Dendritic cell treated with granulocyte-macrophage colony-stimulating factor and Interleukin-4, amounts not matched to agents 40 ng/mL and 50 ng/mL, for 4 days (primary cell): Measurements from ENCODE around the gene BCL2L11.

Source experiments
- H3K27ac Mint-ChIP-seq: one replicate; pipeline ENCODE4 v1.8.0; 2022; ENCODE audit warnings: mild to moderate bottlenecking, mixed read lengths
- H3K27me3 Mint-ChIP-seq: one replicate; pipeline ENCODE4 v1.8.0; 2022; ENCODE audit warnings: mild to moderate bottlenecking, mixed read lengths
- H3K36me3 Mint-ChIP-seq: one replicate; pipeline ENCODE4 v1.8.0; 2022; ENCODE audit warnings: low read depth, mixed read lengths
- H3K4me1 Mint-ChIP-seq: one replicate; pipeline ENCODE4 v1.8.0; 2022; ENCODE audit warnings: low read depth, mixed read lengths
- H3K4me3 Mint-ChIP-seq: one replicate; pipeline ENCODE4 v1.8.0; 2022; ENCODE audit warnings: mild to moderate bottlenecking, moderate library complexity, mixed read lengths
- H3K9me3 Mint-ChIP-seq: one replicate; pipeline ENCODE4 v1.8.0; 2022; ENCODE audit warnings: mixed read lengths
- intact Hi-C: fragments of 100-400 bp; cut with micrococcal nuclease; formaldehyde crosslinking; loops from one replicate; pipeline ENCODE4 v1.15.0; 2022

BCL2L11 gene

DNA sequence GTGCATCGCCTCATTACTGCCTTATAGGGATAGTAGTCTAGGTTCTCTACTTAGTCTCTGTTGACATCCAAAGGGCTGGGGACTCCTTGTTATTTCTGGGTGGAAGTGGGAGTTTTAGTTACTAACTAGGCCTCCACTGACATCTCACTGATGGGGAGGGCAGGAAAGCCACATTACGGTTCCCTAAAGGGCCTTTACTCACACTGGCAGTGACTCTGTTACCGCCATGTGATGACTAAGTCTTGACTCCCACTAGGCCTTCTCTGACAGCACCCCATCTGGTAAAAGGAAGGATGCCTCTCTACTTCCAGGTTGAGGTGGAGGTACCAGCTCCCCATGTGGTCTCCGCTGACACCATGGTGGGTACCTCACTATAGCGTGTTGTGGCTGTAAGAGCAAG, 14.0 kb upstream of the BCL2L11 start:
- H3K36me3 Mint-ChIP-seq, result no peaks in the 10 kb centered on the region
- H3K27ac Mint-ChIP-seq, result no peak overlapping the region
- peaks cover 4% of the 10 kb centered on the region for H3K27me3 Mint-ChIP-seq
- H3K4me1 Mint-ChIP-seq, result peaks cover 16% of the 10 kb centered on the region
- H3K4me3 Mint-ChIP-seq, result no peak overlapping the region
- no peaks in the 10 kb centered on the region for H3K9me3 Mint-ChIP-seq
- intact Hi-C loops, result no loop called here

- Mint-ChIP-seq H3K27me3 (peaks cover 7% of the 10 kb centered on the region), H3K4me1 (peaks cover 15% of the 10 kb centered on the region)
These were observed 11.9 kb upstream of the BCL2L11 start for GRCh38 chr2:111108745-111109271.

DNA sequence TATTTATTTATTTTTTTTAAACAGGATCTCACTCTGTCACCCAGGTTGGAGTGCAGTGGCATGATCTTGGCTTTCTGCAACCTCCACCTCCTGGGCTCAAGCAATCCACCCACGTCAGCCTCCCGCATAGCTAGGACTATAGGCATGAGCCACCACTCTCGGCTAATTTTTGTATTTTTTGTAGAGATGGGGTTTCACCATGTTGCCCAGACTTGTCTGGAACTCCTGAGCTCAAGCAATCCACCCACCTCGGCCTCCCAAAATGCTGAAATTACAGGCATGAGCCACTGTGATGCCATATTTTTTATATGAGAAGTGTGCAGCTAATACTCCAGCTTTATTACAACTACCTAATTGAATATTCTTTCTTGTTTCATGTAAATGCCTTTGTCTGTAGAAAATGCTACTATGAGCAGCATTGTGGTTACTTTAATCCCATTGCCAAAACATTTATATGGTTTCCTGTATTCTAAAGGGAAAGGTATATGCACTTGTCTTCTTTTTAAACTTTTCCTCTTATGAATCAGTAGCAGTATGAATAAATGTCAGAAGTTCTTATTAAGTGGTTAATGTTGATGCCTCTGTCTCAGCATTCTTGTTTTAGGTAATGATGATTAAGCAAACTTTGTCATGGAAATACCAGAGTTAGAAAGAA, 9.5 kb upstream of the BCL2L11 start:
- peaks cover 20% of the 10 kb centered on the region for H3K27me3 Mint-ChIP-seq
- intact Hi-C loops, result no loop called here
- H3K4me3 Mint-ChIP-seq, result no peak overlapping the region
- no peak overlapping the region for H3K27ac Mint-ChIP-seq
- no peaks in the 10 kb centered on the region for H3K36me3 Mint-ChIP-seq
- peaks cover 8% of the 10 kb centered on the region for H3K4me1 Mint-ChIP-seq
- no peaks in the 10 kb centered on the region for H3K9me3 Mint-ChIP-seq

More at GRCh38 chr2:111108745-111109271, 11.9 kb upstream of the BCL2L11 start:
- no peak overlapping the region for H3K4me3 Mint-ChIP-seq
- no peaks in the 10 kb centered on the region for H3K36me3 Mint-ChIP-seq
- H3K27ac Mint-ChIP-seq, result no peak overlapping the region
- intact Hi-C loops, result no loop called here
- H3K9me3 Mint-ChIP-seq, result no peaks in the 10 kb centered on the region

DNA sequence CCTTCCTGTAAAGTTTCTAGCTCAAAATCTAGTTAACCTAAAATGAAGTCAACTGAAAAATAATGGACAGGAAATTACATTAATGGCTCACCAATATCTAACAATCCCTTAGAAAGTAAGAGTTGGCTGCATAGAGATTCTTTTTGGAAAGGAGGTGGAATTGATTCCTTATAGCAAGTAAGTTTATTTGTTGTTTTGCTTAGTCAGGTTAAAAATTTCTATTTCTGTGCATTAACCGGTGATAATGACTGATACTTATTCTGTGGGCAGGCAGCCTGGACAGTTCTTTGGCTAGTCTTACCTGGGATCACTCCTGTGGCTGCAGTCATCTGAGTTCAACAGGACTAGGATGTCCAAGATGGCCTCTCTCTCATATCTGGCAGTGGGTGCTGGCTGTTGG, 6.9 kb upstream of the BCL2L11 start:
- Mint-ChIP-seq H3K36me3 (no peaks in the 10 kb centered on the region), H3K4me1 (peaks cover 24% of the 10 kb centered on the region), H3K27me3 (peaks cover 44% of the 10 kb centered on the region), H3K4me3 (no peak overlapping the region), H3K27ac (no peak overlapping the region), H3K9me3 (no peaks in the 10 kb centered on the region)
- intact Hi-C loops, result no loop called here

DNA sequence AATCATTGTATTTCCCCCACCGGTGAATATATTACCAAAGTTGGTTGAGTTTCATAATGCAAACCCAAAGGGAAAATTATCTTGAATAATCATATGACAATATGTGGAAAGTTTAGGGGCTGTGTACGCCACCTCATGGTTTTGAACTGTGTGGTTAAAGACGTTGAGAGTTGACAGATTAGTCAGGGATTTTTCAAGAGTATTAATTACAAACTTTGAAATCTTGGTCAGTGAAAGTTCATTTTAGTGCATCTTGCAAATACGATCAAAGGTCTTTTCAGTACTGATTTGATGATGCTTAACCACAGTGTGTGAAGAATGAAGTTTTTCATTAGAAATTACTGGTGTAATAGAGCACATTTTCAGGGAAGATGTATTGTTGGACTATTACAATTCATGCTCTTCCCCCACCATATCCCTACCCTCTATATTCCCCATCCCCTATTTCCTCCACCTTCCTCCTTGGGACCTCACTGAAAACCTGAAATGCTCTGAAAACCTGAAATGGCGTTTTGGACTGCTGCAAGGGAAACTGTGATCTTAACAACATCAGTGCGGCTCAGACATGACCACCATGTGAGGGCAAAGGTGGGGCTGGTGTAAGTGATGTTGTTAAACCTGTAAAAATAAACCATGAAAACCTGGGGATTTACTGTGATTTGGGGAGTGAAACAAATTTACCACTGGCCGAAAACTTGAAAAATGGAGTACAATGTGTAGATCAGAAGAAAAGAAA, 4.5 kb upstream of the BCL2L11 start:
- Mint-ChIP-seq H3K4me3 (no peak overlapping the region), H3K27ac (no peak overlapping the region), H3K4me1 (peaks cover 38% of the 10 kb centered on the region), H3K9me3 (no peaks in the 10 kb centered on the region), H3K36me3 (peaks cover 5% of the 10 kb centered on the region), H3K27me3 (peaks cover 55% of the 10 kb centered on the region)
- intact Hi-C loops, result loop anchor here (5.0 kb wide), 1 partner anchor 304 kb away; no protein-coding TSS in a partner anchor

DNA sequence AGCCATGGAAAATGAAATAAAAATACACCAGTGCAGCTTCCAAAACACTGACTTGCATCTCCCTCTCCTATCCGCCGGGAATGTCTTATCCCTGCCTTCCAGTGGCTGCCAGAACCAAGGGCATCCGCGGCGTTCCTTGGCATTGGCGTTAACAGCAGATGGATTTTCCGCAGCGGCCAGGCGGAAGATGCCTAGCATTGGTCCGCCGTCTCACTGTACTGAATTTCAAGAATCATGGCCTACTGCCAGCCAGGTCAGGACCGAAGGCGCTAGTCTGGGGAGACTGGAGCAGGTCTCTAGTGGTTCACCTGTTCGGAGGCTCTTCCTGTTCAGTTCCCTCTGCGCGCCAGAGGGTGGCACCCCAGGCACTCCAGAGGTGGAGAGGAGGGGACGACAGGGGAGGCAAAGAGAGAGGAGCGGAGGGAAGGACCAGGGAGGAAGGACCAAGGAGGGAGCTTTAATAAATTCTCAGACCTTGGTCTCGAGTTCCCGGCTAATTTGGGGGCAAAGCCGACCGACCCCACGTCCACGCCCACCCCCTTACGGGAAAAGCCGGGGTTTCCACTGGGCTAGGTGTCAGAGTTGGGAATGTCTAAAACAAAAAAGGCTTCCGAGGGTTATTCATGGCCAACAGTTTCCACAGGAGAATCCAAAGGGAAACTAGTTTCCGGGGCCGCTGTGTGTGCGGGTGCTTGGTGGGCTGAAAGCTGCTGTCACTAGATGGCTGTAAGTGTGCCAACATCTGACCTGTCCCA, 3.7 kb upstream of the BCL2L11 start:
- Mint-ChIP-seq H3K9me3 (no peaks in the 10 kb centered on the region), H3K4me3 (peak overlapping the region; percentile 96), H3K27me3 (peaks cover 55% of the 10 kb centered on the region), H3K36me3 (peaks cover 13% of the 10 kb centered on the region), H3K27ac (peak overlapping the region; percentile 98), H3K4me1 (peaks cover 42% of the 10 kb centered on the region)
- intact Hi-C loops, result loop anchor here (5.0 kb wide), 1 partner anchor 305 kb away; no protein-coding TSS in a partner anchor

DNA sequence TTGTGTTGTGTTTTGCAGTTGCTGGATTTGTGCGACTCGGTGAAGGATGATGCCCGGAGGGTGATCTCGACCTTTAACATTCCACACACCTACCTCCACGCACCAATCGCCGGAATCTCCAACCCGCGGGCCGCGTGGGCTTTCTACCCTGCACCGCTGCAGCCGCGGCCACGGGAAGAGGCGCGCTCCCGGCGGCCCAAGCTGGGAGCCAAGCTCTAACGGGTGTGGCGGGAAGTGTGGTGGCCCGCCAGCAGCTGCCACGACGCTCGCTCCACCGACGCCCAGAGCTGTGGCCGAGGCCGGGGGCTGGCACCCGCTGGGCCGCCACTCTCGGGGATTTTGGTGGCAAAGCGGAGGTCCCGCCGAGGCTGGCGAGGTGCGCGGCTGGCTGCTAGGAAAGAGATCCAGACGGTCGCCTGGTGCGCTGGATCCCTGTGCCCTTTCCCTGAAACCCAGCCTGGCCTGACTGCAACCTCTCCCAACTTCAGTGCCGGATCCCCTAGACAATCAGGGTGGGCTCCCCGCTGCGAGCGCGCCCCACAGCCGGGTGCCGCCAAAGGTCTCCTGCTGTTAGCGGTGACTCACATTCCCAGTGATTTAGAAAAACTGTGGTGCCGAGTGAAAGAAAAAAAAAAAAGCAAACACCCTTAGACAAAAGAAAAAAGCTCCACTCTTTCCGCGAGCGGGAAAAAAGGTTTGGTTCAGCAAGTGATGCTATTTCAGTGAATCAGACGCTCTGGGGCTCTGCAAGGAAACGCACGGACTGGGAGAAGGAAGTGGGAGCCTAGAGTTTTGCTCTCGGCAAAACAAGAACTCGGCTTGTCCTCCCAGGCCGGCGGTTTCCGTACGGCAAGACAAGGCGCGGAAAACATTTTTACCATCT, 2.9 kb upstream of the BCL2L11 start:
- Mint-ChIP-seq H3K27me3 (peaks cover 54% of the 10 kb centered on the region), H3K4me1 (peaks cover 44% of the 10 kb centered on the region), H3K9me3 (no peaks in the 10 kb centered on the region), H3K27ac (peak overlapping the region; percentile 98), H3K36me3 (peaks cover 18% of the 10 kb centered on the region), H3K4me3 (peak overlapping the region; percentile 96)
- intact Hi-C loops, result loop anchor here (5.0 kb wide), 1 partner anchor 306 kb away; no protein-coding TSS in a partner anchor

GRCh38 chr2:111118481-111118980, 2.2 kb upstream of the BCL2L11 start:
- peaks cover 24% of the 10 kb centered on the region for H3K36me3 Mint-ChIP-seq
- peaks cover 44% of the 10 kb centered on the region for H3K4me1 Mint-ChIP-seq
- no peaks in the 10 kb centered on the region for H3K9me3 Mint-ChIP-seq
- H3K4me3 Mint-ChIP-seq, result peak overlapping the region; percentile 96
- H3K27me3 Mint-ChIP-seq, result peaks cover 52% of the 10 kb centered on the region
- peak overlapping the region; percentile 98 for H3K27ac Mint-ChIP-seq
- intact Hi-C loops, result loop anchor here (5.0 kb wide), 1 partner anchor 306 kb away; no protein-coding TSS in a partner anchor

- H3K4me3 Mint-ChIP-seq, result peak overlapping the region; percentile 96
- H3K9me3 Mint-ChIP-seq, result no peaks in the 10 kb centered on the region
- H3K36me3 Mint-ChIP-seq, result peaks cover 31% of the 10 kb centered on the region
- peaks cover 49% of the 10 kb centered on the region for H3K27me3 Mint-ChIP-seq
- intact Hi-C loops, result loop anchor here (5.0 kb wide), 1 partner anchor 307 kb away; no protein-coding TSS in a partner anchor
- peaks cover 44% of the 10 kb centered on the region for H3K4me1 Mint-ChIP-seq
- H3K27ac Mint-ChIP-seq, result peak overlapping the region; percentile 98
These were observed 1.5 kb upstream of the BCL2L11 start for GRCh38 chr2:111118981-111119821.

- intact Hi-C loops, result loop anchor here (5.0 kb wide), 1 partner anchor 308 kb away; no protein-coding TSS in a partner anchor
- Mint-ChIP-seq H3K4me1 (peaks cover 47% of the 10 kb centered on the region), H3K27me3 (peaks cover 46% of the 10 kb centered on the region), H3K36me3 (peaks cover 37% of the 10 kb centered on the region), H3K27ac (peak overlapping the region; percentile 98), H3K9me3 (no peaks in the 10 kb centered on the region), H3K4me3 (peak overlapping the region; percentile 96)
These were observed 877 bp upstream of the BCL2L11 start for GRCh38 chr2:111119822-111120252.

DNA sequence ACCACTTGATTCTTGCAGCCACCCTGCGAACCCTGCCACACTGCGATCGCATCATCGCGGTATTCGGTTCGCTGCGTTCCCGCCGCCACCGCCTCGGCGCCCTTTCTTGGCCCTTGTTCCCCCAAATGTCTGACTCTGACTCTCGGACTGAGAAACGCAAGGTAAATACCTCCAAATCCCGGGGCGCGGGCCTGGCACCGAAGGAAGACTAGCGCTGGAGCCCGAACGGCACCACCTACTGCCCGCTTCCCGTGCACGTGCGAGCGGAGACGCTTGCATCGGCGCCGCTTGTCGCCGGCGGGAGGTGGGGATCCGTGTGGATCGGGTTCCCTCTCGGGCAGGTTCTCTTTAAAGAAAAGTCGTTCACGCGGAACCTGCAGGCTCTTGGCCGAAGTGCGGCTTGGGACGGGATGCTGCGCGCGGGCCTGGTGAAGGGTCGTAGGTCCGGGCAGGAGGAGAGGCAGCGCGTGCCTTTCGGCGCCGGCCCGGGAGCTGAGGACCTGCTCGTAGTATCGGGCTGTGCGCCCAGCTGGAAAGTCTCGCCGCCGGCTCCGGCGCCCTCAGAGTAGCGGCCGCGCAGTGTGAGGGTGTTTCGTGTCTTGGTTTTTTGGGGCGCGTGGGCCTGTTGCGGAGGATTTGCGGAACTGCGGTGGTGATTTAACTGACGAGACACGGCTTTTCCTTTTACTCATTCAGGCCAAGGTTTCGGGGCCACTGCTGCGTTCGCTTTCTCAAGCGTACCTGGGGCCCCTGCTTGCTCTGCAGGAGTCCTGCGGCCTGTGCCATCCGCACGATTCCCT, 514 bp downstream of the BCL2L11 start:
- intact Hi-C loops, result no loop called here
- H3K27me3 Mint-ChIP-seq, result peaks cover 37% of the 10 kb centered on the region
- H3K4me1 Mint-ChIP-seq, result peaks cover 59% of the 10 kb centered on the region

More for the DNA sequence above, 514 bp downstream of the BCL2L11 start:
- no peaks in the 10 kb centered on the region for H3K9me3 Mint-ChIP-seq
- H3K4me3 Mint-ChIP-seq, result peak overlapping the region; percentile 96
- peak overlapping the region; percentile 98 for H3K27ac Mint-ChIP-seq
- H3K36me3 Mint-ChIP-seq, result peaks cover 51% of the 10 kb centered on the region
